ENCODE data around the gene RALGPS1.
"Not testable (repeated sequence)": the region's sequence is repeated elsewhere in the genome, so short reads cannot be mapped to it uniquely, and the experiment has no call there.

RALGPS1 gene

DNA sequence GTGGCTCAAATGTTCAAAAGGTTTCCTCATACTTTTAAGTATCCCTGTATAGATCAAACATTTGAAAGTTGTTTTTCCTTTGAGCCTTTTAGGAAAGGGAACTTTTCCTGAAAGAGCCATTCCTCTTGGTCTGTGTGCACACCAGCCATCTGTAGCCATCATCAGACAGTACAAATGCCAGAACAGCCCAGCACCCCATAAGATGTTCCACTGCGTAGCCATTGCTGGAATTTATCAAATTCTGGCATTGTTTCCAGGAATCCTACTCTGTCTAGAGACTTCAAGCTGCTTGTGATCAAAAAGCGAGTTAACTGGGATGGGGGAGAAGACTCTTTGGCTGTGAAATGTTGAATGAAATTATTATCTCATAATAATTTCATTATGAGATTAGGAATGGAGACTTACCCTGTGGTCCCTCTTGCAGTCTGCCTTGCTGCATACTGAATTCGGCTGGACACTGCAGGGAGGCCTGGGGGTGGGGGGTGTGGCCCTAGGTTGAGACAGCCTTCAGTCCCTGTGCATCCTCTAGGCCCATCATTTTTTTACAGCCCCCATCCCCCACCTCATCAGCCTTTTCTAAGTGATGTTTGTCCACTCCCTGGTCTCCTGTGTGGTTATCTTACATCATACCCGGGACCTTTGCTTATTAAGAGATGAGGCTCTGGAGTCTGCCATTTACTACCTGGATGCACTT is 99.8 kb downstream of the RALGPS1 start:
- Histone ChIP-seq H3K79me2 (ENCODE audit: low read length) (0 out of 2 replicates have a peak, but pooled peaks cover 4% of the 10 kb centered on the region), H2AFZ (ENCODE audit: low read length) (no peak overlapping the region), H3F3A (ENCODE audit: insufficient read depth, low read length) (peaks cover 5% of the 10 kb centered on the region; the same call in 1 of the 2 replicates)

DNA sequence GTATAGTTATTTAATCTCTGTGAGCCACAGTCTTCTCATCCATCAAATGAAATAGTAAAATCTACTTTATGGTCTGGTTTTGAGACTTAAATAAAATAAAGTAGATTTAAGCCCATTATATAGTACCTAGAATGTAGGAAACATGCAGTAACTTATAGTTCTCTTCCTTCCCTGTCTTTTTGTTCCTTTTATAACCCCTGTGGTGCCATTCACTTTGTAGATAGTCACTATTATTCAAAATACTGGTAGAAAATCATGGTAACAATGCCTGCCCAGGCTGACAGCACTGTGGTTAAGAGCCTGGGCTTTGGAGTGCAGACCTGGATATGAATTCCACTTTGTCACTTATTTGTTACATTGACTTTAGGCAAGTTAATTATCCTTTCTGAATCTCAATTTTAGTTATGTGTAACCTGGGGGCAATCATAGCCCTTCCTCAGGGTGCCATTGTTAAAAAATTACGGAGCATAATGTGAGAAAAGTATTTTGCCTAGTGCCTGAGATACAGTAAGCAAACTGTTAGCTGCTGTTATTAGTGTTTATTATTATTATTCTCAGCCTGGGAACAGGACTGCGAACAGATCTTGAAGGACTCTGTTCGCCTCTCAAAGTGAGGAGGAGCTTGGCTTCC is 100.4 kb downstream of the RALGPS1 start:
- H3K9me2 ChIP-seq (replicated peaks; ENCODE audit: insufficient read depth, low read length) = no peaks in the 10 kb centered on the region
- no peak for DNase-seq
- H3K9me3 ChIP-seq (replicated peaks; ENCODE audit: insufficient read depth, low read length) = no peaks in the 10 kb centered on the region
- H3K27ac ChIP-seq (ENCODE audit: low read length) = no peak overlapping the region
- TF ChIP-seq EZH2 (optimal IDR thresholded peaks at IDR 0.05; ENCODE audit: low read depth, low read length) = no peak
- TF ChIP-seq, protein P1, sequence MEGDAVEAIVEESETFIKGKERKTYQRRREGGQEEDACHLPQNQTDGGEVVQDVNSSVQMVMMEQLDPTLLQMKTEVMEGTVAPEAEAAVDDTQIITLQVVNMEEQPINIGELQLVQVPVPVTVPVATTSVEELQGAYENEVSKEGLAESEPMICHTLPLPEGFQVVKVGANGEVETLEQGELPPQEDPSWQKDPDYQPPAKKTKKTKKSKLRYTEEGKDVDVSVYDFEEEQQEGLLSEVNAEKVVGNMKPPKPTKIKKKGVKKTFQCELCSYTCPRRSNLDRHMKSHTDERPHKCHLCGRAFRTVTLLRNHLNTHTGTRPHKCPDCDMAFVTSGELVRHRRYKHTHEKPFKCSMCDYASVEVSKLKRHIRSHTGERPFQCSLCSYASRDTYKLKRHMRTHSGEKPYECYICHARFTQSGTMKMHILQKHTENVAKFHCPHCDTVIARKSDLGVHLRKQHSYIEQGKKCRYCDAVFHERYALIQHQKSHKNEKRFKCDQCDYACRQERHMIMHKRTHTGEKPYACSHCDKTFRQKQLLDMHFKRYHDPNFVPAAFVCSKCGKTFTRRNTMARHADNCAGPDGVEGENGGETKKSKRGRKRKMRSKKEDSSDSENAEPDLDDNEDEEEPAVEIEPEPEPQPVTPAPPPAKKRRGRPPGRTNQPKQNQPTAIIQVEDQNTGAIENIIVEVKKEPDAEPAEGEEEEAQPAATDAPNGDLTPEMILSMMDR (IDR thresholded peaks at IDR 0.05; ENCODE audit: low read length) = no peak
- no peak for TF ChIP-seq EZH2phosphoT487 (IDR thresholded peaks at IDR 0.05; ENCODE audit: low read length)
- no peaks in the 10 kb centered on the region for H3K27me3 ChIP-seq (replicated peaks; ENCODE audit: insufficient read depth, low read length)
- no peaks in the 10 kb centered on the region for H3K36me3 ChIP-seq (replicated peaks; ENCODE audit: insufficient read depth, low read length)
- peaks cover 11% of the 10 kb centered on the region for H3F3A ChIP-seq (ENCODE audit: insufficient read depth, low read length)
- H4K20me1 ChIP-seq (ENCODE audit: insufficient read depth, low read length) = no peaks in the 10 kb centered on the region
- H3K9ac ChIP-seq (ENCODE audit: low read length) = no peak overlapping the region
- no peak overlapping the region for H3K4me2 ChIP-seq (ENCODE audit: low read depth, low read length)
- no peak overlapping the region for H3K4me3 ChIP-seq (ENCODE audit: low read length)
- H2AFZ ChIP-seq (ENCODE audit: low read length) = no peak overlapping the region
- H3K79me2 ChIP-seq (ENCODE audit: low read length) = 0 out of 2 replicates have a peak, but pooled peaks cover 4% of the 10 kb centered on the region
- H3K4me1 ChIP-seq (ENCODE audit: low read length) = peaks cover 12% of the 10 kb centered on the region

More for the DNA sequence above, 99.8 kb downstream of the RALGPS1 start:
- no peaks in the 10 kb centered on the region for H4K20me1 ChIP-seq (ENCODE audit: insufficient read depth, low read length)
- H3K27ac ChIP-seq (ENCODE audit: low read length) = no peak overlapping the region
- H3K36me3 ChIP-seq (replicated peaks; ENCODE audit: insufficient read depth, low read length) = no peaks in the 10 kb centered on the region
- H3K4me1 ChIP-seq (ENCODE audit: low read length) = peaks cover 6% of the 10 kb centered on the region
- no peak overlapping the region for H3K9ac ChIP-seq (ENCODE audit: low read length)
- DNase-seq = no peak
- no peaks in the 10 kb centered on the region for H3K9me3 ChIP-seq (replicated peaks; ENCODE audit: insufficient read depth, low read length)
- H3K27me3 ChIP-seq (replicated peaks; ENCODE audit: insufficient read depth, low read length) = no peaks in the 10 kb centered on the region
- TF ChIP-seq, protein P1 (IDR thresholded peaks at IDR 0.05; ENCODE audit: low read length) = no peak
- TF ChIP-seq EZH2 (optimal IDR thresholded peaks at IDR 0.05; ENCODE audit: low read depth, low read length) (no peak), EZH2phosphoT487 (IDR thresholded peaks at IDR 0.05; ENCODE audit: low read length) (no peak)
- H3K4me3 ChIP-seq (ENCODE audit: low read length) = no peak overlapping the region
- H3K9me2 ChIP-seq (replicated peaks; ENCODE audit: insufficient read depth, low read length) = no peaks in the 10 kb centered on the region
- no peak overlapping the region for H3K4me2 ChIP-seq (ENCODE audit: low read depth, low read length)

DNA sequence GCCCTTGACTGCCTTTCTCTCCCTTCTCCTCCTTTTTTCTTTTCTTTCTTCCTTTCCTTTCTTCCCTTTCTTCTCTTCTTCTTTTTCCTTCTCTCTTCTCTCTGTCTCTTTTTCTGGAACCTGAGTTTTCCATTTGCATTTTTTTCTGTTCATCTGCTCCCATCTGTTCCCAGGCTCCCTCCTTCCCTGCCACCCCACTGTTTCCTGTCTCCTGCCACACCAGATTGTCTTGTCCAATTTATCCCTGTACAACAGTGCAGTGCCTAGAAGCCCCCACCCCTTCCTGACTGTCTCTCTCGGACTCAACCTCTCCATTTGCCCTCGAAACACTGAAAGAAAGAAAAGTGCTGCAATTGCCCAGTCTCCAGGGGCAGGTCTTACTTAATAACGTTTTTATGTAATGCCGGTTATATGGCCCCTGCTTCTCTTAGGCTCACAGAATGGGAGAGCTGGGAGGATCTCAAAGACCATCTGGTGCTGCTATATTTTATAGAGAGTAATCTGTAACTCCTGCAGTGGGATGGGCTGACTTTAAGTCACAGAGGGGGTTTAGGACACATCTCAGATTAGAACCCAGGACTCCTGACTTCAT is 101.4 kb downstream of the RALGPS1 start:
- DNase-seq = no peak
- Histone ChIP-seq H3K4me1 (ENCODE audit: low read length) (peaks cover 21% of the 10 kb centered on the region), H4K20me1 (ENCODE audit: insufficient read depth, low read length) (no peaks in the 10 kb centered on the region), H3K9me2 (replicated peaks; ENCODE audit: insufficient read depth, low read length) (no peaks in the 10 kb centered on the region), H3K27me3 (replicated peaks; ENCODE audit: insufficient read depth, low read length) (no peaks in the 10 kb centered on the region), H3K4me3 (ENCODE audit: low read length) (no peak overlapping the region), H3K4me2 (ENCODE audit: low read depth, low read length) (no peak overlapping the region), H3K36me3 (replicated peaks; ENCODE audit: insufficient read depth, low read length) (no peaks in the 10 kb centered on the region), H3K27ac (ENCODE audit: low read length) (no peak overlapping the region), H3K79me2 (ENCODE audit: low read length) (no peaks in the 10 kb centered on the region), H3K9ac (ENCODE audit: low read length) (no peak overlapping the region), H3K9me3 (replicated peaks; ENCODE audit: insufficient read depth, low read length) (no peaks in the 10 kb centered on the region), H3F3A (ENCODE audit: insufficient read depth, low read length) (peaks cover 20% of the 10 kb centered on the region), H2AFZ (ENCODE audit: low read length) (no peak overlapping the region)
- TF ChIP-seq EZH2phosphoT487 (IDR thresholded peaks at IDR 0.05; ENCODE audit: low read length) (no peak), EZH2 (optimal IDR thresholded peaks at IDR 0.05; ENCODE audit: low read depth, low read length) (no peak)
- TF ChIP-seq, protein P1 (IDR thresholded peaks at IDR 0.05; ENCODE audit: low read length) = no peak

DNA sequence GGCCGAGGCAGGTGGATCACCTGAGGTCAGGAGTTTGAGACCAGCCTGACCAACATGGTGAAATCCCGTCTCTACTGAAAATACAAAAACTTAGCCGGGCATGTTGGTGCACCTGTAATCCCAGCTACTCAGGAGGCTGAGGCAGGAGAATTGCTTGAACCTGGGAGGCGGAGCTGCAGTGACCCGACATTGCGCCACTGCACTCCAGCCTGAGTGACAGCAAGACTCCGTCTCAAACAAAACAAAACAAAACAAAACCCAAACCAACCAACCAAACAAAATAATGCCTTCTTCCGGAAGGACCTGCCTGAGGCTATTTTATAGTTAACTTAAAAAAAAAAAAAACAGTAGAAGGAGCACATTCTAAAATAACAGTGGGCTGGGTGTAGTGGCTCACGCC is 103.4 kb downstream of the RALGPS1 start:
- H3K4me1 ChIP-seq (ENCODE audit: low read length) = peaks cover 31% of the 10 kb centered on the region
- not testable (repeated sequence) for H3K79me2 ChIP-seq (ENCODE audit: low read length); DNase-seq; H3K27me3 ChIP-seq (replicated peaks; ENCODE audit: insufficient read depth, low read length); H3K36me3 ChIP-seq (replicated peaks; ENCODE audit: insufficient read depth, low read length); H4K20me1 ChIP-seq (ENCODE audit: insufficient read depth, low read length); H2AFZ ChIP-seq (ENCODE audit: low read length); H3K4me2 ChIP-seq (ENCODE audit: low read depth, low read length); H3K9ac ChIP-seq (ENCODE audit: low read length); H3K4me3 ChIP-seq (ENCODE audit: low read length); H3K9me2 ChIP-seq (replicated peaks; ENCODE audit: insufficient read depth, low read length); H3K9me3 ChIP-seq (replicated peaks; ENCODE audit: insufficient read depth, low read length); H3K27ac ChIP-seq (ENCODE audit: low read length)
- peaks cover 24% of the 10 kb centered on the region for H3F3A ChIP-seq (ENCODE audit: insufficient read depth, low read length)
